Measurements from ENCODE around the gene HLA-A. TPM values are rescaled to one million over a fixed set of nuclear protein-coding genes. Genes with fewer than 3 reads are reported as not detected.

The HLA-A gene
- total RNA-seq, 6 experiments from 2014 or later, result 107 to 561 (median 406) TPM

DNA sequence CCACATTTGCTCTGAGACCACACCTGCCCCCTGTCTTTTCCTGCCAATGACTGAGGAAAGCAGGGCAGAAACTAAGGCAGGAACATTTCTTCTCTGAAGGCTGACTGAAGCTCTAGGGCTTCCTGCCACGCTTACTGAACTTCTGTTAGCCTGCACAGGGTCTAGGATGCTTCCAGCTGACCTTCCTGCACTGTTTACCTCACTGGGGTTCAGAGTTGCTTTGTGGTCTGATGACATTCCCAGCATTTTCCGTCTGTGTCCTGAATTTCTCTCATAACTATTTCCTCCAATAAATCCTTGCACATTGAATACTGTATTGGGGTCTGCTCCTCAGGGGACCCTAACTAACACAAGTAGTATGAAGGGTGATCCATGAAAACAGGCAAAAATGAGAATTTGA, 29.5 kb upstream of the HLA-A start:
- no peaks in the 10 kb centered on the region for H3K27me3 ChIP-seq
- H3K27ac ChIP-seq, result no peak overlapping the region
- no peaks in the 10 kb centered on the region for H3K36me3 ChIP-seq
- ATAC-seq (no peak), DNase-seq (no peak)
- H3K4me1 ChIP-seq, result peaks cover 0 to 5% (median under 1%) of the 10 kb centered on the region in 4 donors
- WGBS (ENCODE audit: insufficient coverage, low coverage, low lambda C conversion rate, missing lambda C conversion rate), result 79% methylated on average over 2 of the region's 2 CpGs
- TF ChIP-seq, protein P1, sequence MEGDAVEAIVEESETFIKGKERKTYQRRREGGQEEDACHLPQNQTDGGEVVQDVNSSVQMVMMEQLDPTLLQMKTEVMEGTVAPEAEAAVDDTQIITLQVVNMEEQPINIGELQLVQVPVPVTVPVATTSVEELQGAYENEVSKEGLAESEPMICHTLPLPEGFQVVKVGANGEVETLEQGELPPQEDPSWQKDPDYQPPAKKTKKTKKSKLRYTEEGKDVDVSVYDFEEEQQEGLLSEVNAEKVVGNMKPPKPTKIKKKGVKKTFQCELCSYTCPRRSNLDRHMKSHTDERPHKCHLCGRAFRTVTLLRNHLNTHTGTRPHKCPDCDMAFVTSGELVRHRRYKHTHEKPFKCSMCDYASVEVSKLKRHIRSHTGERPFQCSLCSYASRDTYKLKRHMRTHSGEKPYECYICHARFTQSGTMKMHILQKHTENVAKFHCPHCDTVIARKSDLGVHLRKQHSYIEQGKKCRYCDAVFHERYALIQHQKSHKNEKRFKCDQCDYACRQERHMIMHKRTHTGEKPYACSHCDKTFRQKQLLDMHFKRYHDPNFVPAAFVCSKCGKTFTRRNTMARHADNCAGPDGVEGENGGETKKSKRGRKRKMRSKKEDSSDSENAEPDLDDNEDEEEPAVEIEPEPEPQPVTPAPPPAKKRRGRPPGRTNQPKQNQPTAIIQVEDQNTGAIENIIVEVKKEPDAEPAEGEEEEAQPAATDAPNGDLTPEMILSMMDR (IDR thresholded peaks at IDR 0.05), result no peak
- no peak for TF ChIP-seq POLR2A (IDR thresholded peaks at IDR 0.05)
- intact Hi-C loops (cut with DNase I), result loop anchor here in 1 of 2 donors (5.0 kb wide), 1 partner anchor 61 kb away; no protein-coding TSS in a partner anchor
- no peak overlapping the region for H3K4me3 ChIP-seq
- H3K9me3 ChIP-seq, result no peaks in the 10 kb centered on the region

DNA sequence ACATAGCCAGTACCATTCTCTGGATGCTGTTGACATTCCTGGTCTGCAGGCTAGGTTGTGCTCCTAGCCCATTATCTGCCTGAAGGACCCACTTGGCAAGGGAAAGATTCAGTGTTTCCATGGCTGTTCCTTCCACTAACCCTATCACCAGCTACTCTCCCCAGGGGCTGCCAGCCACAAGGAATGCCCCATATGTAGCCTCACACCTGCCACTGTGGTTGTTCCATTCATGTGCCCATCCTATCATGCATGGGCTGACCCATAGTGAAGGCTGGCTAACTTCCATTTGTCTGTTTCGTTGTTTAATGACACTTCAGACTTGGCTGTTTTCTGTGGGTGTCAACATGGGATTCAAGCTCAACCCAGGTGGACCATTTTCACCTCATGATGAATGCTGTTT, 25.6 kb upstream of the HLA-A start:
- Histone ChIP-seq H3K4me3 (no peak overlapping the region), H3K27ac (no peak overlapping the region), H3K9me3 (no peaks in the 10 kb centered on the region), H3K4me1 (no peaks in the 10 kb centered on the region), H3K27me3 (no peaks in the 10 kb centered on the region), H3K36me3 (no peaks in the 10 kb centered on the region)
- TF ChIP-seq, protein P1 (IDR thresholded peaks at IDR 0.05), result no peak
- no peak for TF ChIP-seq POLR2A (IDR thresholded peaks at IDR 0.05)
- ATAC-seq (no peak), DNase-seq (no peak)
- WGBS (ENCODE audit: insufficient coverage, low coverage, low lambda C conversion rate, missing lambda C conversion rate), result 80% methylated on average over 1 of the region's 1 CpG
- intact Hi-C loops (cut with DNase I), result no loop called here

DNA sequence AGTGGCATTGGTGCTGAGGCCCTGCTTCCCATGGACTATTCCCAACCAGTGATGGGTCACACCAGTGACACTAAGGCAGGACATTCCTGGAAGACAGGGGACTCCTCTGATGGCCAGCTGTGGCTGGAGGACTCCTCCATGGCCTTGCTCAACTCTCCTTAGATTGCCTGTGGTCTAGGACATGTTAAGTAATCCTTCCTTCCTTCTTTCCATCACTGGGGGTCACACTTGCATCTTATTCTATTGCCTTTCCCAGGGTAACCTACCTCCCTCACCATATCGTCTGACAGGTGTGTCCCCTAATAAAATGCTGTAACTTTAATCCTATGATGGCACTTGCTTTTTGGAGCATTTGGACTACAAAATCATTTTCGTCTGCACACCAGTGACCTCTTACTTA, 24.5 kb upstream of the HLA-A start:
- Histone ChIP-seq H3K36me3 (no peaks in the 10 kb centered on the region), H3K9me3 (no peaks in the 10 kb centered on the region), H3K27me3 (no peaks in the 10 kb centered on the region), H3K4me3 (no peak overlapping the region), H3K27ac (no peak overlapping the region), H3K4me1 (no peaks in the 10 kb centered on the region)
- 76% methylated on average over 2 of the region's 2 CpGs for WGBS (ENCODE audit: insufficient coverage, low coverage, low lambda C conversion rate, missing lambda C conversion rate)
- intact Hi-C loops (cut with DNase I), result no loop called here
- no peak for DNase-seq
- ATAC-seq, result no peak
- TF ChIP-seq, protein P1 (IDR thresholded peaks at IDR 0.05), result no peak
- no peak for TF ChIP-seq POLR2A (IDR thresholded peaks at IDR 0.05)

DNA sequence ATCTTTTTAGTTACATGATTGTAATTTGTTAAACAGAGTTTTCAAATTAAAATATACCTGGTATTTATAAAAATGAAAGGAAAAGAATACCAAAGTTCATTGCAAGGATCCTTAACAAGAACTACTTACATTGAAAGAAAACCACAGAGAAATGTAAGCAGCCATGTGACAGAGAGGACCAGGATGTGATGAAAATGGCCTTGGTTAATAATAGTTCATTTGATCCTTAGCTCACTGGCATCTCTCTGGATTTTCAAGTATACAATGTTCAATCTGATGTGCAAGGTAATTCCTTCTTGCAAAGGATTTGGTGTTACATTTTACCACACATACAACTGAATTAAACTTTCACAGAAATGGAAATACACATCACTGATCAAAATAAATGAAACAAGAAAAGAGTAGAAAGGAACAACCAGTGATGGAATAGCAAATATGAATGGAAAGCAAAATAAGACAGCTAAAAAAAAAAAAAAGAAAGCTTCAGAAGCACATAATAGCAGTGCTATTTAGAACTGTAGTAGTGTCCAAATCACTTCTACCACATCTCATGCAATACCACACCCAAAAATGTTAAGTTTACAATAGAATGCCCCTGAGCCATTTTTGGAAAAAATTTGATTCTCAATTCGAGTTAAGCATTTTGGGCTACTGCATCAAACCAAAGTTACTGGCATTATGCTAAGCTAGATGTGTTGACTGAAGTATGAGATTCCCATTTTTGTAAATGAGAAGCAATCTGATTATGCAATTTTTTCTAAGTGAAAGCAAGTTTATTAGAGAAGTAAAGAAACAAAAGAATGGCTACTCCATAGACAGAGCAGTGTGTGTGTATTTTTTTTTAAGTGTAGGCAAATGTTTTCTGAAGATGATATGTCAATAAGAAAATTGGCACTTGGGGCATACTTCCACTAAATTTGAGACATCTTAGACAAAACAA, 22.6 kb upstream of the HLA-A start:
- Histone ChIP-seq H3K4me1 (no peaks in the 10 kb centered on the region), H3K27me3 (no peaks in the 10 kb centered on the region), H3K27ac (no peak overlapping the region), H3K4me3 (no peak overlapping the region), H3K9me3 (no peaks in the 10 kb centered on the region), H3K36me3 (no peaks in the 10 kb centered on the region)
- DNase-seq (no peak), ATAC-seq (no peak)
- TF ChIP-seq POLR2A (IDR thresholded peaks at IDR 0.05), result no peak
- TF ChIP-seq, protein P1 (IDR thresholded peaks at IDR 0.05), result no peak
- intact Hi-C loops (cut with DNase I), result no loop called here
- 67% methylated on average over 1 of the region's 1 CpG for WGBS (ENCODE audit: insufficient coverage, low coverage, low lambda C conversion rate, missing lambda C conversion rate)

Measured in right lobe of liver (tissue), 6 donors.